Fibroblast of upper back skin (primary cell): ENCODE results near the gene CPLANE1.
"Not testable (repeated sequence)": the region's sequence is repeated elsewhere in the genome, so short reads cannot be mapped to it uniquely, and the experiment has no call there.

Experiments used
- DNase-seq: peaks from one replicate; pipeline ENCODE4 v3.0.0-alpha.2; 2013

The CPLANE1 gene

GRCh38 chr5:37112383-37112991, 136.7 kb downstream of the CPLANE1 start:
- DNase-seq, result no peak

GRCh38 chr5:37111426-37112382, 137.5 kb downstream of the CPLANE1 start:
- no peak for DNase-seq

- no peak for DNase-seq
These were observed 139.0 kb downstream of the CPLANE1 start for GRCh38 chr5:37110135-37110534.

GRCh38 chr5:37109338-37109737, 139.8 kb downstream of the CPLANE1 start:
- DNase-seq, result no peak

GRCh38 chr5:37103302-37103701, 145.9 kb downstream of the CPLANE1 start:
- DNase-seq, result no peak

GRCh38 chr5:37099267-37099666, 149.9 kb downstream of the CPLANE1 start:
- not testable (repeated sequence) for DNase-seq

- DNase-seq, result not testable (repeated sequence)
These were observed 155.4 kb downstream of the CPLANE1 start for GRCh38 chr5:37093795-37094194.

GRCh38 chr5:37090781-37091180, 158.4 kb downstream of the CPLANE1 start:
- DNase-seq, result no peak

GRCh38 chr5:37090123-37090726, 159.0 kb downstream of the CPLANE1 start:
- DNase-seq, result no peak

- no peak for DNase-seq
These were observed 161.2 kb downstream of the CPLANE1 start for GRCh38 chr5:37088009-37088408.

GRCh38 chr5:37086466-37087173, 162.6 kb downstream of the CPLANE1 start:
- DNase-seq, result no peak

- DNase-seq, result not testable (repeated sequence)
These were observed 163.2 kb downstream of the CPLANE1 start for GRCh38 chr5:37086026-37086425.

GRCh38 chr5:37082977-37083376, 166.2 kb downstream of the CPLANE1 start:
- DNase-seq, result not testable (repeated sequence)

- no peak for DNase-seq
These were observed 168.5 kb downstream of the CPLANE1 start for GRCh38 chr5:37080697-37081096.

GRCh38 chr5:37077146-37077545, 172.0 kb downstream of the CPLANE1 start:
- no peak for DNase-seq

GRCh38 chr5:37075399-37075950, 173.7 kb downstream of the CPLANE1 start:
- DNase-seq, result no peak

GRCh38 chr5:37071901-37072581, 177.1 kb downstream of the CPLANE1 start:
- peak; percentile 76 for DNase-seq

GRCh38 chr5:37071487-37071886, 177.7 kb downstream of the CPLANE1 start:
- no peak for DNase-seq

GRCh38 chr5:37064442-37064841, 184.7 kb downstream of the CPLANE1 start:
- DNase-seq, result no peak

GRCh38 chr5:37063739-37064138, 185.4 kb downstream of the CPLANE1 start:
- no peak for DNase-seq

- DNase-seq, result no peak
These were observed 189.1 kb downstream of the CPLANE1 start for GRCh38 chr5:37060030-37060429.

GRCh38 chr5:37056762-37057161, 192.4 kb downstream of the CPLANE1 start:
- no peak for DNase-seq
